ENCODE measurements around the gene LY6G5C. TPM values are rescaled to one million over a fixed set of nuclear protein-coding genes. Genes with fewer than 3 reads are reported as not detected.
A peak's percentile ranks its signal among the peaks of the same experiment; 100 is the strongest.

LY6G5C gene
- total and polyA plus RNA-seq, 2 of the 13 experiments (the other 11 are each of a cell fraction or from before 2014, with no cell fraction given) = 0.33 to 0.55 TPM

- TF ChIP-seq ZBTB3 (CRISPR knock-in tag; IDR thresholded peaks at IDR 0.05; ENCODE audit: borderline replicate concordance, low read depth) = no peak
- TF ChIP-seq IRF2 (CRISPR knock-in tag; IDR thresholded peaks at IDR 0.05) = peak; percentile 81
- no peak for TF ChIP-seq STAT5B (CRISPR knock-in tag; IDR thresholded peaks at IDR 0.05)
- 0 out of 2 replicates have a peak, but pooled peaks have one; percentile 72 for TF ChIP-seq HOMEZ (CRISPR knock-in tag; IDR thresholded peaks at IDR 0.05; ENCODE audit: low read depth)
- peak; percentile 69 for TF ChIP-seq PHF5A (CRISPR knock-in tag; IDR thresholded peaks at IDR 0.05; ENCODE audit: low read depth, unreplicated experiment)
- no peak for TF ChIP-seq KDM6A (CRISPR knock-in tag; IDR thresholded peaks at IDR 0.05; ENCODE audit: low read depth)
- TF ChIP-seq ZNF34 (CRISPR knock-in tag; IDR thresholded peaks at IDR 0.05; ENCODE audit: borderline replicate concordance) = no peak
- peak; percentile 41 for TF ChIP-seq MAX (IDR thresholded peaks at IDR 0.05)
- no peak for TF ChIP-seq ZNF17 (CRISPR knock-in tag; IDR thresholded peaks at IDR 0.05)
- peak; percentile 96 for TF ChIP-seq HOXA3 (CRISPR knock-in tag; IDR thresholded peaks at IDR 0.05)
- TF ChIP-seq PHF20 (CRISPR knock-in tag; IDR thresholded peaks at IDR 0.05) = peak; percentile 88
- TF ChIP-seq ZNF232 (CRISPR knock-in tag; IDR thresholded peaks at IDR 0.05; ENCODE audit: borderline replicate concordance) = peak; percentile 41; the same call in 1 of the 2 replicates
- TF ChIP-seq ZNF512B (CRISPR knock-in tag; IDR thresholded peaks at IDR 0.05; ENCODE audit: borderline replicate concordance) = no peak
- TF ChIP-seq CTCF (CRISPR knock-in tag; IDR thresholded peaks at IDR 0.05) = peak; percentile 33
- peak; percentile 54; the same call in 1 of the 2 replicates for TF ChIP-seq EEA1 (CRISPR knock-in tag; IDR thresholded peaks at IDR 0.05; ENCODE audit: borderline replicate concordance)
- no peak for TF ChIP-seq FOSL1 (CRISPR knock-in tag; IDR thresholded peaks at IDR 0.05; ENCODE audit: borderline replicate concordance)
- TF ChIP-seq FOXP4 (CRISPR knock-in tag; IDR thresholded peaks at IDR 0.05) = peak; percentile 58
- peak; percentile 50; the same call in 1 of the 2 replicates for TF ChIP-seq ZMAT3 (CRISPR knock-in tag; conservative IDR thresholded peaks at IDR 0.05)
- peak; percentile 55; the same call in 1 of the 2 replicates for TF ChIP-seq ZNF12 (CRISPR knock-in tag; IDR thresholded peaks at IDR 0.05)
Measured at GRCh38 chr6:31702819-31703716, 22.2 kb upstream of the LY6G5C start, which contains the start of gene ABHD16A (continued).
